Mucosa of gallbladder (tissue), 1 donor: ENCODE results near the gene TMEM117. TPM values are rescaled to one million over a fixed set of nuclear protein-coding genes. Genes with fewer than 3 reads are reported as not detected.
"Not testable (repeated sequence)": the region's sequence is repeated elsewhere in the genome, so short reads cannot be mapped to it uniquely, and the experiment has no call there.

ENCODE experiments used
- DNase-seq: peaks from one replicate; pipeline ENCODE4 v3.0.0-alpha.2; 2020; ENCODE audit warnings: low spot score
- total RNA-seq: library from RNA; stranded (reverse); gene quantifications from one replicate; pipeline ENCODE4 v1.2.1, GENCODE V29; 2021
- donor health status: DM: no; HTN: no; CAD: no.

Gene TMEM117
- total RNA-seq, 1 donor from 2014 or later: 12.0 TPM

GRCh38 chr12:43840338-43840737, 4.5 kb downstream of the TMEM117 start:
- DNase-seq: no peak

- DNase-seq: no peak
These were observed 5.4 kb downstream of the TMEM117 start for GRCh38 chr12:43841253-43841652.

- no peak for DNase-seq
These were observed 6.4 kb downstream of the TMEM117 start for GRCh38 chr12:43842259-43842658.

GRCh38 chr12:43847425-43848225, 11.7 kb downstream of the TMEM117 start:
- DNase-seq: not testable (repeated sequence)

- no peak for DNase-seq
These were observed 12.3 kb downstream of the TMEM117 start for GRCh38 chr12:43848226-43848507.

GRCh38 chr12:43848786-43849185, 12.9 kb downstream of the TMEM117 start:
- DNase-seq: no peak

- no peak for DNase-seq
These were observed 16.9 kb downstream of the TMEM117 start for GRCh38 chr12:43852744-43853143.

GRCh38 chr12:43856972-43857371, 21.1 kb downstream of the TMEM117 start:
- DNase-seq: no peak

- no peak for DNase-seq
These were observed 22.2 kb downstream of the TMEM117 start for GRCh38 chr12:43858096-43858495.

- DNase-seq: no peak
These were observed 23.1 kb downstream of the TMEM117 start for GRCh38 chr12:43858991-43859390.

- no peak for DNase-seq
These were observed 25.3 kb downstream of the TMEM117 start for GRCh38 chr12:43861015-43861839.

GRCh38 chr12:43861840-43862150, 25.9 kb downstream of the TMEM117 start:
- DNase-seq: no peak

- no peak for DNase-seq
These were observed 28.0 kb downstream of the TMEM117 start for GRCh38 chr12:43863770-43864366.

GRCh38 chr12:43864557-43864956, 28.7 kb downstream of the TMEM117 start:
- DNase-seq: not testable (repeated sequence)

- DNase-seq: no peak
These were observed 33.3 kb downstream of the TMEM117 start for GRCh38 chr12:43869184-43869583.

GRCh38 chr12:43869765-43870164, 33.9 kb downstream of the TMEM117 start:
- not testable (repeated sequence) for DNase-seq

GRCh38 chr12:43871258-43871657, 35.4 kb downstream of the TMEM117 start:
- not testable (repeated sequence) for DNase-seq

- no peak for DNase-seq
These were observed 36.5 kb downstream of the TMEM117 start for GRCh38 chr12:43872396-43872795.

- no peak for DNase-seq
These were observed 42.2 kb downstream of the TMEM117 start for GRCh38 chr12:43878050-43878449.

- no peak for DNase-seq
These were observed 44.7 kb downstream of the TMEM117 start for GRCh38 chr12:43880547-43880946.

GRCh38 chr12:43882578-43883178, 46.8 kb downstream of the TMEM117 start:
- DNase-seq: peak; percentile 32

- no peak for DNase-seq
These were observed 47.4 kb downstream of the TMEM117 start for GRCh38 chr12:43883311-43883710.
